ENCODE data around the gene PPCDC.

PPCDC gene

DNA sequence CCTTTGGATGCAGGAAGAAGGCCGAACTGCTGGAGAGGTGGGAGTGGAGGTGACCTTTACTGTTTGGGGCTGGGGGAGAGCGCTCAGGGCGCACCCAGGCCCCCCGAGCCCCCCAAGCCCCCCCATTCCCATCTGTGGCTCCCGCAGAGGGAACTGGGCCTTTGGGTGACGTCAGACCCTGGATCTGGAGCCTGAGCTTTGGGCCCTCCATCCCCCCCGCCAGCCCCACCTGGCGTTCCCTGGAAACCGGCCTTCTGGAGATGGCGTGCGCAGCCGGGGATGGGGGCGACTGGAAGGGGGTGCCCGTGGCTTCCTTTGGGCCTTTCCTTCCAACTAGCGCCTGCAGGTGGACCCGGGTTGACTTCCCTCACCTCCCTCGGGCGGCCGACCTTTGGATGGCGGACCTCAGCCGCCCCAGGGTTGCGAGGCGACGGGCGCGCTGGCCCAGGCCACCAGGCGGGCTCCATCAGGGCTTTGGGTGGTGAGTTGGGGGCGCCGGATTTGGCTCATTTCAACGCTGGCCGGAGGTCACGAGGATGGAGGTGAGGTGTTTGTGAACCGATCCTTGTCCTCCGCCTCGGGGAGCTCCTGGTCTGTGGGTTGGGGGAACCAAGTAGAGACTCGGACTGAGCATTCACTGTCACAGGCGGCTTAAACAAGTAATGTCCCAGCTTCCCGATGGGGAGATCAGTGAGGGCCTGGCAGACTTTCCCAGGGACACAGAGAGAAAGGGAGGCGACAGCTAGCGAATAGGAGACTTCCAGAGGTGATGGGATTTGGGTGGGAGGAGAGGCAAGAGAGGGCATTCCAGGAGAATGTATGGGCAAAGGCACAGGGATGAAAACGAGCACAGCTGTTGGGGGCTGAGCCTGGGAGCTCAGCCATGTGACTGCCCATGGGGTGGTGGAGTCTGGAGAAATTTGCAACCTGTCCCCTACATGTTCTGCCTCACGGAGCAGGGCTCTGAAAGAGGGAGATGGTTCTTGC is 27.3 kb upstream of the PPCDC start:
- DNase-seq (ENCODE audit: low spot score), result no peak
- no peak for TF ChIP-seq CTCF (IDR thresholded peaks at IDR 0.05; ENCODE audit: extremely low read depth, missing control alignments)

DNA sequence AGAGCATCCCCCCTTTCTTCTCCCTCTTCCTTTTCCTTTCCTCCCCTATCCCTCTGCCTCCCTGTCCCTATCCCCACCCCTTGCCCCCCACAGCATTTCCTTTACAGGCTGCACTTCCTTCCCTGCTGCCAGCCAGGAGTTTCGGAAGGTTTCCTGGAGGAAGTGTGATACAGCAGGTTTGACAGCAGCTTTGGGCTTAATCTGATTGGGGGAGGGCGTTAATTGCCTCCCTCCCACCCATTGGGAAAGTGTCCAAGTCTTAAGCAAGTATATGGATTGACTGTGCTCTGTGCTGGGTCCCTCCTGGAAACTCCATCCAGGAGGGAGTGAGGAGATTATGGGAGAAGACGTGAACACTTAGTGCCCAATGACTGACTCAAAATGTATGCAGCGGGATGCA is 26.2 kb upstream of the PPCDC start:
- no peak for DNase-seq (ENCODE audit: low spot score)
- TF ChIP-seq CTCF (IDR thresholded peaks at IDR 0.05; ENCODE audit: extremely low read depth, missing control alignments), result no peak

- no peak for TF ChIP-seq CTCF (IDR thresholded peaks at IDR 0.05; ENCODE audit: extremely low read depth, missing control alignments)
- no peak for DNase-seq (ENCODE audit: low spot score)
Measured at GRCh38 chr15:74997543-74997942, 25.8 kb upstream of the PPCDC start.

- TF ChIP-seq CTCF (IDR thresholded peaks at IDR 0.05; ENCODE audit: extremely low read depth, missing control alignments), result no peak
- no peak for DNase-seq (ENCODE audit: low spot score)
Measured at GRCh38 chr15:75001310-75001709, 22.1 kb upstream of the PPCDC start.

DNA sequence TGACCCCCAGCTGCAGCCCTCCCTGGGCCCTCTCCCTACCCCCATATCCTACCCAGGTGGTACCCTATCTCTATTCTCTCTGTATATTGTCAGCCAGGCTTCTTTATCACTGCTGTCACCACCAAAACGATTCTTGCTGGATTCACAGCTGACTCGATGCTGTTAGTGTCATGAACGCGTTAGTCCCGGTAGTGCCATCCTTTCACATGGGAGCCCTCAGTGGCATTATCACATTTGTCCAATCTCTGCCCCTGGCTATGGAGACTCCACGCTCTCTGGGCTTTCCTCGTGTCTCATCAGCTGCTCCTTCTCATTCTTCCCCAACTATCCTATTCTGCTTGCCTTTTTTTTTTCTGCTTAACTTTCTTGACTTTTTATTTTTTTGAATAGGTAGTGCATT is 21.0 kb upstream of the PPCDC start:
- no peak for TF ChIP-seq CTCF (IDR thresholded peaks at IDR 0.05; ENCODE audit: extremely low read depth, missing control alignments)
- no peak for DNase-seq (ENCODE audit: low spot score)

DNA sequence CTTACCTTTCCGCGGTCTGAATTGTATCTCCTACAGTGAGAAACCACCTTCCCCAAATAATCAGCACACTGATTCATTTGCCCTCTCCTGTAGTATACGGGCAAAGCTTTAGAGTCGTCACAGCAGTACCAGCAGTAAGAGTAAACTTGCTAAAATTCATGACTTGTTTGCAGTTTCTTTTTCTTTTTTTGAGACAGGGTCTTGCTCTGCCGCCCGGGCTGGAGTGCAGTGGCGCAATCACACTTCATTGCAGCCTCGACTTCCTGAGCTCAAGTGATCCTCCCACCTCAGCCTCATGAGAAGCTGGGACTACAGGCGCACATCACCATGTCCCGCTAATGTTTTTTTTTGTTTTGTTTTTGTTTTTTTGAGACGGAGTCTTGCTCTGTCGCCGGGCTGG is 16.2 kb upstream of the PPCDC start:
- TF ChIP-seq CTCF (IDR thresholded peaks at IDR 0.05; ENCODE audit: extremely low read depth, missing control alignments), result no peak
- no peak for DNase-seq (ENCODE audit: low spot score)

DNA sequence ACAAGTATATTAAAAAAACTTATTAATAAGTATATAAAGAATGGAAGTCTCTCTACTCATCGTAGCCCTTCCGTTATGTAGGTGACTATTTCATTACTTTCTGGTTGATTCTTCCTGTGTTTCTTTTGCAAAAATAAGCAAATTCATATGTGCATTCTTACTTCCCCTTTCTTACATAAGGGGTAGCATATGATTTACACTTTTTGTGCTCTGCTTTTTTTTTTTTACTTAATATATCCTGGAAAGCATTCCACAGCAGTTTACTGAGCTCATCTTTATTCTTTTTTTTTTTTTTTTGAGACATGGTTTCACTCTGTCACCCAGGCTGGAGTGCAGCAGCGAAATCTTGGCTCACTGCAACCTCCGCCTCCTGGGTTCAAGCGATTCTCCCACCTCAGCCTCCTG is 15.2 kb upstream of the PPCDC start:
- TF ChIP-seq CTCF (IDR thresholded peaks at IDR 0.05; ENCODE audit: extremely low read depth, missing control alignments), result no peak
- peak; percentile 57 for DNase-seq (ENCODE audit: low spot score)

Measured in GM20000 (cell line).